Superior temporal gyrus (tissue), 1 donor: Measurements from ENCODE around the gene TMEM109.

Experiments
- DNase-seq: peaks from one replicate; pipeline ENCODE4 v3.0.0-alpha.2; 2016; ENCODE audit errors: extremely low spot score

The TMEM109 gene

GRCh38 chr11:60910281-60910687 is 3.7 kb upstream of the TMEM109 start:
- DNase-seq: no peak

DNA sequence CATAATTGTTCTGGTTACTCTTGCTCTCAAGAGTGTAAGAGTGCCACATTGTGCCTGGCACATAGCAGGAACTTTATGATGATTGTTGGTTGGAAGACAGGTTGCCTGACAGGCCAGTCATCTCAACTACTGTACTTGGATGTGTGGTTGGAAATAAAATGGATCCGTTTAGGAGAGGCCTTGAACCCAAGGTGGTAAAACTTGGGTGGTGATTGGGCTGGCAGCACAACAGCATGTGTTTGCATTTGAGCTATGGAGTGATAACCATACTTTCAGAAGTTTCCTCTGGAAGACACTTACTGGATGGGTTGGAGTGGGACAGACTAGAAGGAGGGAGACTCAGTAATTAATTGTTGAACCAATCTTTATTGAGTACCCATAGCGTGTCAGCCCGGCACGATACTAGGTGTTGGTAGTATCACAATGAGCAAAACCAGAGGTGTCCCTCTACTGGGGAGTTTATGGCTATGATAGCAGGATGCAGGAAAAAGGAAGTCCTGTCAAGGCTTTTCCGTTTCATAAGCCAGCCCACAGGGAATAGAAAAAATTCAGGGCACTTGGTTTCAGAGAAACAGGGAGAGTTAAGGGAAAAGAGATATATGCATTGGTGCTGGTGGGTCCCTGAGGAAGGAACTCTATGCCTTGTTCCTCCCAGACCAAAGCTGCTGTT is 3.1 kb upstream of the TMEM109 start:
- no peak for DNase-seq

GRCh38 chr11:60912223-60912850 is 1.6 kb upstream of the TMEM109 start:
- DNase-seq: no peak

DNA sequence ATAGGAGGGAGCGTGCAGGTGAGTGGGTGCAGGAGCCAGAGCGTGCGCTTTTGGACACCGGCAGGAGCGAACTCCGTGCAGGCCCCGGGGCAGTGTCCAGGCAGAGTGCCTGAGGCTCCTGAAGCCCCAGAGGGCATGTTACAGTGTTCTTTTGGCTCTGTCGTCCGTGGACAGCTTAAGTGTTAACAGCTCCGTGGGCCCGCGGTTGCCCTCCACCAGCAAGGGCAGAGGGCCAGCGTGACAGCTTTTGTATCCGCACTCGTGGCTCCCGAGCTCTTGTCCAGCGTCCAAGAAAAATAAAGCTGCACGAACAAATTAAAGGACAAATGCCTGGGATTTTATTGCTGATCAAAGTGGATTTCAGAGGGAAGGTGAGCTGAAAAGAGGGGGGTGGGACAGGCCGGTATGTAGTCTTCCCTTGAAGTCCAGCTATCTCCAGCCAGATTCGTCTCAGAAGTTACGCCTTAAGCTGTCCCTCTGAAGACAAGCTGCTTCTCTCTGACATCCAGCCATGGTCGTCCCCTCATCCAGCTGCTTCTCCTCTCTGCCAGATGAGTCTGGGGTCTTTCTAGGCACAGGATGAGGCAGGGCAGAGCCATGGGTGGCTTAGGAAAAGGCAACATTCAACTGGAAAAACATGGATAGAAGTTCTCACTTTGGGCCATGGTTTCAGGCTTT is 968 bp upstream of the TMEM109 start:
- no peak for DNase-seq

DNA sequence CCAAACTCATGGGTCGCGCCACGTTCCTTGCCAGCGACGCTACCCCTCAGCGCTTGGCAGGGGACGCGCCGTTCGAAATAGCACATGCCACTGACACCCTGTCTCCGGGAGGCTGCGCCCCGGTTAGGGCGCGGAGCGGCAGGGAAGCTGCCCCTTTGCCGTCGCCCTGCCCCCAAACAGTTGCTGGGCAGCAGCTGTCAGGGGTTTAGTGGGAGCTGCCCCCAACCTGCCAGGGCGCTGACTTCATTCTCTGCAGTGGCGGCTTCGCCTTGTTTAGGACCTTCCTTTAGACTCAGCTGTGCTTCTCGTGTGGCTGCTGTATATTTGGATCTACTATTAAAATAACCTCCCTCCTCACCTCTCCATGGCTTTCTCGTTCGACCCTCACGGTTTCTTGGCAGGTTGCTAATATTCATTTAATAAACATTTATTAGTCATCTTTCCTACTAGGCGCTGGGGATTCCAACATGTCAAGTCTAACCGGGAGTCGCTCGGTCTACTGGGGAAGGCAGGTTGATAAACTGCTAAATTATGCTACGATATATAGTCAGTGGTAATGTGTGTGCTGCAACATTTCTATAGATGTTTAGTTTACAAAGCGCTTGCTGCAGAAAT is 782 bp downstream of the TMEM109 start:
- no peak for DNase-seq

DNA sequence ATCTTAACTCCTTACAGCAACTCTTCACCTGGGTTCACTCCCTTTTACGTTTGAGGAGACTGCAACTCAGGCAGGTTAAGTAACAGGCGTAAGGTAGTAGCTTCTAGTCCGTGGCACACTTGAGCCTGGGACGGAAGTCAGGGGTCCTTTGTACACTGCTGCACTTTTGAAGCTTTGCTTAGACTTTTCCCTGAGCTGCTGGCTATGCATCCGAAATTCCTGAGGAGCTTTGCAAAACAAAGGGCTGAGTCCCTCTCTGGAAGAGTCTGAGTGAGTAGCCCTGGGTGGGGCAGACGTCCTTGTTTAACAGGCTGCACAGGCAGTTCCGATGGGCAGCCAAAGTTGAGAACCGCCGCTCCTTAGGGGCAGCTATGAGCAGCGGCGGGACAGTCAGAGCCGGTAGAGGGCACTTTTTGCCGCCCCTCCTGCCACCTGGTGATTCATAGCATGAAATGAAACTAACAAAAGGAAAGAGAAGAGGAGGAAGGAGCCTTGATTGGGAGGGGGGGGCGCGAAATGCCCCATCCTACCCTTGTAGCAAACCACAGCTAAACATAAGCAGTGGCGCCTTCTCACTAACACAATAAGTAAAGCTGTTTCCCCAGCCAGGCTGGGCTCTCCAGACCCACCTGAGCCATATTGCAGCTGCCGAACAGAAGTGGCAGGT is 1.4 kb downstream of the TMEM109 start:
- DNase-seq: peak; percentile 47

DNA sequence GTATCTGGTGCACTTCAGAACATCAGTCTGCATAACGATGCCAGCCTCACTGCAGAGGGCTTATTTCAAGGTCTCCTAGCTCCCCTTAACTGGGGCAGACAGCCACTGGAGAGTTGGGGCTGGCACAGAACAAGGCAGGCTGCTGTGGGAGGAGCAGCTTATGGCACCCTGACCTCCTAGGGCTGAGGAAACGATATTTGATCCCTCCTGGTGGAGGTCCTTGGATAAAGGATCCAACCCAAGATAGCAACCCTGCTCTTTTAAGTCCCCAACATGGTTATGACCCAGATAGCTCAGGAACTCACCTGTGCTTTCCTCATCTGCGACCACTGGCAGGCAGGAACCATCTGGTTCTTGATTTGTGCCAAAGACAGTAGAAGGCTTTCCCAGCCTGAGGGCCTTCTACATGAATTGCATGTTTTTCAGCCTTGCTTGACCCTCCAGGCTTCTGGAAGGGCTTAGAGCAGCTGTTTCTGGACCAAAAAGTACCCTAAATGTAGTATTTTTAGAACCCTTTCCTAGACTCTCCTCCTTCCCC is 2.8 kb downstream of the TMEM109 start:
- DNase-seq: no peak

- DNase-seq: no peak
Observed at GRCh38 chr11:60917267-60917666, 3.3 kb downstream of the TMEM109 start.

GRCh38 chr11:60918251-60918938 is 4.4 kb downstream of the TMEM109 start:
- no peak for DNase-seq

DNA sequence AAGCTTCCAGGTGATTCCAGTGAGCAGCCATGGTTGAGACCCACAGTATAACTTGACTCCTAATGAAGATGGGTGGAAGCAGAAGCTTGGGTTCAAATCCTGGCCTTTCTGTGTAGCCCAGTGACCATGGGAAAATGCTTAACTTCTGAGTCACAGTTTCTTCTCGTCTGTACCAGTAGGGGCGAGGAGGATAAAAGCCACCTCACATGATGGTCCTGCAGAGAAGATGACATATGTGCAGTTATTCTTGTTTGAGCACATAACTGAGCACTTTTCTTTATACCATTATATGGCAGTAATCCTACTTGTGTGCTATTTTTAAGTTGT is 4.9 kb downstream of the TMEM109 start:
- DNase-seq: no peak

DNA sequence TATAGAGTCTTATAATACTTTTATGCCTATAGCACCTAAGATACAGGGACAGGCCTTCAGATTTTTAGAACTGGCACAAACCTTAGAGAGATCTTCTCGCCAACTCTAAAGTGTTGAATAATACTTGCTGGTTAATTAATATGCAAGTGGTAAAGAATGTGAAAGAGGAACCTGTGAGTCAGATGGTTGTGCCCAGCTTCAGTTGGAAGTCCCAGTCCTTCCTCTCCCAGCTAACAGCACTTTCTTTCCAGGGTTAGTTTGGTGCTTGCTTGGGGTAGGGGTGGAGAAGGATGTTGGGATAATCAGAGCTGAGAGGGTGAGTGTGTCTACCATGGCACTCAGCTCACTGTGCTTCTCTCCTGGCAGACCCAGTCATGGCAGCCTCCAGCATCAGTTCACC is 5.4 kb downstream of the TMEM109 start:
- DNase-seq: no peak

DNA sequence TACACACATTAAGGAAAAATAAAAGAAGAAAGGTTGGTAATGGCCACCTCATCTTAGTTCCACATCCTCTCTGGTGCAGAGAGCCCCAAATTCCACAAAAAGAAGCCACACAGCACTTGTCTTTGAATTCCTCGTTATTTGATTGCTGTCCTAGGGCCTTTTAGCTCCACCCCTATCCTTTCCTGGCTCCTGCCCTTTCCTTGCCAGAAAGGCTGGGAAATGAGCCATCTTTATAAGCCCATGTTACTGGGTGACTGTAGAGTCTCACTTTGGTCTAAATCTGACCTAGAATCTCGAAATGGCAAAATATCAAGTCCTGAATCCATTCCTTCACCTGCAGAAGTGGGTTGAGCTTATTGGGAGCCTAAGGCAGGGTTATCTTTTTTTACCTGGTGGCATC is 6.0 kb downstream of the TMEM109 start:
- no peak for DNase-seq

- DNase-seq: no peak
Observed at GRCh38 chr11:60921259-60921658, 7.3 kb downstream of the TMEM109 start.

GRCh38 chr11:60921777-60922335 is 7.9 kb downstream of the TMEM109 start:
- no peak for DNase-seq

GRCh38 chr11:60922906-60923305 is 8.9 kb downstream of the TMEM109 start:
- no peak for DNase-seq

GRCh38 chr11:60923326-60923725 is 9.4 kb downstream of the TMEM109 start:
- DNase-seq: peak; percentile 40

DNA sequence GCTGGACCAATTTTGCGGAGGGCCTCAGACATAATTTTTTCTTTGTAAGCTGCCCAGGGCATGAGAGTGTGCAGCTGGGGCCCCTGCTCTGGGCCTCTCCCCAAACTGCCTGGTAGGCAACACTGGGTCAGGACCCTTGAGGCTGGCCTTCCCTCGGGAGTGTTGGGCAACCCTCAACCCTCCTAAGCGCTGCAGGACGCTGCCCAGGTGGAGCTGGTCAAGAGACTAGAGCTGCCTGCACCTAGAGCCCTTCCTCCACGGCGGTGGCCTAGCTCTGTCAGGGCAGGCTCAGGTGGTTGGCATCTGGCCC is 9.8 kb downstream of the TMEM109 start:
- DNase-seq: no peak

- peak; percentile 76 for DNase-seq
Observed at GRCh38 chr11:60924110-60924905, 10.3 kb downstream of the TMEM109 start, which contains the start of gene TMEM132A. TMEM132A (plus strand) TSS chr11:60924460; CDS start chr11:60924634, 174 bp downstream.

DNA sequence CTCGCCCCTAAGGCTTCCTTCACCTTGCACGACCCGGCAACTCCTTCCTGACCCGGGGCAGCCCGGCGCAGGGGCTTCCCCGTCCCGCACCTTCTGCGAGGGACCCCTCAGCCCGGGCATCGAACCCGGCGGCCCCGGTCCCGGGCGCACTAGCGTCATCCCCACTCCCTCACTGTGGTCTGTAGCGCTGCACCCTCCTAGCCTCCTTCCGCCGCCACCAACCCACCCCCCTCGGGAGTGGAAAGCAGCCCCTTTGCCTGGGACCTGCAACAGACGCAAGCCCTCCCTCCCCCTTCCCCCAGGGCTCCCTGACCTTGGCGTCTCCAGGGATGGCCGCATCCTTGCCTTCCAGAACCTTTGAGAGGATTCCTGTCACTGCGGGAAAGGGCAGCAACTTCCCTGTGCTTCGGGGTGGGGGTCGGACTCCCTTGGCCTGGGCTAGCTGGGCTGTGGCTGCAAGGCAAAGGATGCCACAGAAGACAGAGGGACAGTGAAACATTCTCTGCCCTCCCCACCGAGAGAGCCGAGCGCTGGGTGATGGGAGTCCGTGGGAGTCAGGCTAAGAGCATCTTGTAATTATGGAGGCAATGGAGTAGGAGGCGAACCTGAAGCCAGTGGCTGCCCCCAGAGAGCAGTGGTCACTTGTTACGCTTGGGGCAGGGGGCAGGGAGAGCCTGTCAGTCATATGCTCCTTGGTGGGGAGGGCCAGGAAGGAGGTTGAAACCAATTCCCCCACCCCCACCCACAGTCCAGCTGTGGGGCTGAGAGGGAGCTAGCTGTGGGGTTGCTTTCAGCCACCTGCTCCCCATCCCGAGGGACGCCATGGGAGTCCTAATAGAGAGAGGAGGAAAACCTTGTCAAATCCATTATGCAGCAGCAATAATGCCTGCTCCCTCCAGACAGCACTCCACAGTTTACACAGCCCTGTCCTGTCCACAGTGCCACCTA is 11.2 kb downstream of the TMEM109 start:
- DNase-seq: no peak
